SK-N-MC (cell line): ENCODE data around the gene APOC3.

Experiments
- EZH2 ChIP-seq: fragments of 200-600 bp; sonication (generic); IDR thresholded peaks from one replicate; pipeline ENCODE4 v1.6.1; 2017; ENCODE audit warnings: antibody characterized with exemption
- FOXP2 ChIP-seq: optimal IDR thresholded peaks from 2 replicates; pipeline ENCODE3; 2011; ENCODE audit warnings: mild to moderate bottlenecking, moderate library complexity; ENCODE audit not compliant: insufficient read depth; ENCODE audit errors: extremely low read length, control extremely low read depth
- POLR2AphosphoS5 ChIP-seq: IDR thresholded peaks from 2 replicates; pipeline ENCODE4 v1.6.1; 2012; ENCODE audit warnings: mild to moderate bottlenecking, low read depth, low read length, borderline replicate concordance

DNA sequence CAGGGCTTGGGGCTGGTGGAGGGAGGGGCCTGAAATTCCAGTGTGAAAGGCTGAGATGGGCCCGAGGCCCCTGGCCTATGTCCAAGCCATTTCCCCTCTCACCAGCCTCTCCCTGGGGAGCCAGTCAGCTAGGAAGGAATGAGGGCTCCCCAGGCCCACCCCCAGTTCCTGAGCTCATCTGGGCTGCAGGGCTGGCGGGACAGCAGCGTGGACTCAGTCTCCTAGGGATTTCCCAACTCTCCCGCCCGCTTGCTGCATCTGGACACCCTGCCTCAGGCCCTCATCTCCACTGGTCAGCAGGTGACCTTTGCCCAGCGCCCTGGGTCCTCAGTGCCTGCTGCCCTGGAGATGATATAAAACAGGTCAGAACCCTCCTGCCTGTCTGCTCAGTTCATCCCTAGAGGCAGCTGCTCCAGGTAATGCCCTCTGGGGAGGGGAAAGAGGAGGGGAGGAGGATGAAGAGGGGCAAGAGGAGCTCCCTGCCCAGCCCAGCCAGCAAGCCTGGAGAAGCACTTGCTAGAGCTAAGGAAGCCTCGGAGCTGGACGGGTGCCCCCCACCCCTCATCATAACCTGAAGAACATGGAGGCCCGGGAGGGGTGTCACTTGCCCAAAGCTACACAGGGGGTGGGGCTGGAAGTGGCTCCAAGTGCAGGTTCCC, at the start of gene APOC3:
- TF ChIP-seq POLR2AphosphoS5 (no peak), EZH2 (no peak), FOXP2 (no peak)
